ENCODE data around the gene PDZD7.

DNA sequence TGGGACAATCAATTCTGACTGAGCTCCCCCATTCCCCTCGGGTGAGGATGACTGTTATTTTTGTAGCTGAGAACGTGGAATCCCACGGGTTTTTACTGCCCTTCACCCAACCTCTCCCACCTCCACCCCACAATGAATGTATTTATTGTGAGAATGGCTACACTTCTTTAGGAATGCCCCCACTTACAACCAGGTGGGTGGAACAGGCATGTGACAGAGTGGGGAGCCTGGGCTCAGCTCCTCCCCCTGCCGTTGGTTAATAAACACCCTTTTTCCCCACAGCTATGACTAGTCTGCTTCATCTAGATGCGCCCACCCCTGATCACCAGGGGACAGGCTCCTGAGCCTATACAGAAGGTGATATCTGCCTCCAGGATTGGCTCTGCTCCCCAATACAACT lies 45.6 kb downstream of the PDZD7 start:
- TF ChIP-seq, protein P1, sequence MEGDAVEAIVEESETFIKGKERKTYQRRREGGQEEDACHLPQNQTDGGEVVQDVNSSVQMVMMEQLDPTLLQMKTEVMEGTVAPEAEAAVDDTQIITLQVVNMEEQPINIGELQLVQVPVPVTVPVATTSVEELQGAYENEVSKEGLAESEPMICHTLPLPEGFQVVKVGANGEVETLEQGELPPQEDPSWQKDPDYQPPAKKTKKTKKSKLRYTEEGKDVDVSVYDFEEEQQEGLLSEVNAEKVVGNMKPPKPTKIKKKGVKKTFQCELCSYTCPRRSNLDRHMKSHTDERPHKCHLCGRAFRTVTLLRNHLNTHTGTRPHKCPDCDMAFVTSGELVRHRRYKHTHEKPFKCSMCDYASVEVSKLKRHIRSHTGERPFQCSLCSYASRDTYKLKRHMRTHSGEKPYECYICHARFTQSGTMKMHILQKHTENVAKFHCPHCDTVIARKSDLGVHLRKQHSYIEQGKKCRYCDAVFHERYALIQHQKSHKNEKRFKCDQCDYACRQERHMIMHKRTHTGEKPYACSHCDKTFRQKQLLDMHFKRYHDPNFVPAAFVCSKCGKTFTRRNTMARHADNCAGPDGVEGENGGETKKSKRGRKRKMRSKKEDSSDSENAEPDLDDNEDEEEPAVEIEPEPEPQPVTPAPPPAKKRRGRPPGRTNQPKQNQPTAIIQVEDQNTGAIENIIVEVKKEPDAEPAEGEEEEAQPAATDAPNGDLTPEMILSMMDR (conservative IDR thresholded peaks at IDR 0.05), result no peak
- no peak for TF ChIP-seq ZFX (IDR thresholded peaks at IDR 0.05)
